Left lung (tissue), 10 donors: ENCODE measurements around the gene MPP2. TPM values are rescaled to one million over a fixed set of nuclear protein-coding genes. Genes with fewer than 3 reads are reported as not detected.

ENCODE experiments used
- ATAC-seq: fragments of 200-7000 bp; cut with Tn5 transposase; one replicate; pipeline ENCODE4 v1.9.1; 2020; ENCODE audit warnings: moderate library complexity
- DNase-seq, 4 donors: peaks; one replicate each; pipeline ENCODE4 v3.0.0-alpha.2; 2013 to 2020
- H3K27ac ChIP-seq, 2 donors: fragments of 200-600 bp; sonication (generic) in 1 of 2; one replicate each; pipeline versions ENCODE4 v1.5.0 to v1.8.0; 2020 to 2021
- H3K27me3 ChIP-seq, 2 donors: fragments of 200-600 bp; sonication (generic) in 1 of 2; one replicate each; pipeline versions ENCODE4 v1.5.0 to v1.8.0; 2020 to 2021
- H3K36me3 ChIP-seq, 2 donors: fragments of 200-600 bp; sonication (generic) in 1 of 2; one replicate each; pipeline versions ENCODE4 v1.5.0 to v1.8.0; 2020 to 2021
- H3K4me1 ChIP-seq, 2 donors: fragments of 200-600 bp; one replicate each; pipeline ENCODE4 v1.8.0; 2021
- H3K4me3 ChIP-seq, 2 donors: fragments of 200-600 bp; sonication (generic) in 1 of 2; one replicate each; pipeline versions ENCODE4 v1.5.0 to v1.8.0; 2020 to 2021; ENCODE audit warnings: mild to moderate bottlenecking in 1 of 2
- H3K9me3 ChIP-seq, 2 donors: fragments of 200-600 bp; sonication (generic) in 1 of 2; one replicate each; pipeline versions ENCODE4 v1.5.0 to v1.8.0; 2020 to 2021
- intact Hi-C, 2 donors: fragments of 100-400 bp; cut with DNase I; formaldehyde crosslinking; loops; one replicate each; pipeline versions ENCODE4 v1.11.2 to v1.14.2; 2022
- polyA plus RNA-seq, 6 donors: library from polyadenylated mRNA; unstranded; fragments of 120-200 nt; gene quantifications; one replicate each; pipeline ENCODE4 v1.2.1, GENCODE V29; 2013; ENCODE audit not compliant: insufficient read length in 6 of 6
- total RNA-seq, 2 donors: library from RNA; stranded (reverse); fragmentation: NEBNext Ultra II Directional; extraction: Animal tissue kit (Norgen Biotek cat#: 25700); gene quantifications; one replicate each; pipeline ENCODE4 v1.2.1, GENCODE V29; 2021
- TF ChIP-seq, protein P1 (sequence below), 2 donors: fragments of 200-600 bp; sonication (generic) in 1 of 2; IDR thresholded peaks; one replicate each; pipeline versions ENCODE4 v1.5.0 to v1.8.0; 2021; ENCODE audit warnings: antibody characterized with exemption in 2 of 2
- donor health status: DM: no; HTN: yes; CAD: no.
- donor health status: DM: no; HTN: no; CAD: no.

Gene MPP2
- total and polyA plus RNA-seq, 8 donors, result 1.5 to 4.9 (median 4.5) TPM

DNA sequence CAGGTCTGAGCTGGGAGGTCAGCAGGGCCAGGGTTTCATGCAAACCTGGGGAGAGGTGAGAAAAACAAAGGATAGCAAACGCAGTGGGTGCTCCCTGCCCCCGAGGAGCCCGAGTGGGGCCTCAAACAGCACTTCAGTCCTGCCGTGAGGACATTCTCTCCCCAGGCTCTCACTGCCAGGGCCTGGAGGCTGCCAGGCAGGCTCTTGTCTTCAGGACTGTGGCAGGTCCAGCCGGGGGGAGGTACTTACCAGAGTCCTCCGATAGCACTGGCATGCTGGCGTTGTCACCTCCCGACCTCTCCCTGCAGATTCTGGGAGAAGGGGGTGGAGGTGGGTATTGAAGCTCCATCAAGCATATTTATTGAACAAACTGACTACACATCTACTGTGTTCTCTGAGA, 75.7 kb downstream of the MPP2 start:
- Histone ChIP-seq H3K4me3 (peak overlapping the region in 1 of 2 donors; percentile 66), H3K36me3 (peaks cover 0 to 29% of the 10 kb centered on the region in 2 donors), H3K4me1 (peaks cover 12 to 28% of the 10 kb centered on the region in 2 donors), H3K27me3 (peaks cover 0 to 37% of the 10 kb centered on the region in 2 donors), H3K9me3 (no peaks in the 10 kb centered on the region), H3K27ac (no peak overlapping the region)
- intact Hi-C loops, result loop anchor here in 1 of 2 donors (10.0 kb wide), 1 partner anchor 47 kb away; the partner anchor contains the start of gene CFAP97D1
- DNase-seq (peak in 3 of 4 donors; percentile 11 to 83 (median 76)), ATAC-seq (peak; percentile 71)
- TF ChIP-seq, protein P1, sequence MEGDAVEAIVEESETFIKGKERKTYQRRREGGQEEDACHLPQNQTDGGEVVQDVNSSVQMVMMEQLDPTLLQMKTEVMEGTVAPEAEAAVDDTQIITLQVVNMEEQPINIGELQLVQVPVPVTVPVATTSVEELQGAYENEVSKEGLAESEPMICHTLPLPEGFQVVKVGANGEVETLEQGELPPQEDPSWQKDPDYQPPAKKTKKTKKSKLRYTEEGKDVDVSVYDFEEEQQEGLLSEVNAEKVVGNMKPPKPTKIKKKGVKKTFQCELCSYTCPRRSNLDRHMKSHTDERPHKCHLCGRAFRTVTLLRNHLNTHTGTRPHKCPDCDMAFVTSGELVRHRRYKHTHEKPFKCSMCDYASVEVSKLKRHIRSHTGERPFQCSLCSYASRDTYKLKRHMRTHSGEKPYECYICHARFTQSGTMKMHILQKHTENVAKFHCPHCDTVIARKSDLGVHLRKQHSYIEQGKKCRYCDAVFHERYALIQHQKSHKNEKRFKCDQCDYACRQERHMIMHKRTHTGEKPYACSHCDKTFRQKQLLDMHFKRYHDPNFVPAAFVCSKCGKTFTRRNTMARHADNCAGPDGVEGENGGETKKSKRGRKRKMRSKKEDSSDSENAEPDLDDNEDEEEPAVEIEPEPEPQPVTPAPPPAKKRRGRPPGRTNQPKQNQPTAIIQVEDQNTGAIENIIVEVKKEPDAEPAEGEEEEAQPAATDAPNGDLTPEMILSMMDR (IDR thresholded peaks at IDR 0.05), result no peak

DNA sequence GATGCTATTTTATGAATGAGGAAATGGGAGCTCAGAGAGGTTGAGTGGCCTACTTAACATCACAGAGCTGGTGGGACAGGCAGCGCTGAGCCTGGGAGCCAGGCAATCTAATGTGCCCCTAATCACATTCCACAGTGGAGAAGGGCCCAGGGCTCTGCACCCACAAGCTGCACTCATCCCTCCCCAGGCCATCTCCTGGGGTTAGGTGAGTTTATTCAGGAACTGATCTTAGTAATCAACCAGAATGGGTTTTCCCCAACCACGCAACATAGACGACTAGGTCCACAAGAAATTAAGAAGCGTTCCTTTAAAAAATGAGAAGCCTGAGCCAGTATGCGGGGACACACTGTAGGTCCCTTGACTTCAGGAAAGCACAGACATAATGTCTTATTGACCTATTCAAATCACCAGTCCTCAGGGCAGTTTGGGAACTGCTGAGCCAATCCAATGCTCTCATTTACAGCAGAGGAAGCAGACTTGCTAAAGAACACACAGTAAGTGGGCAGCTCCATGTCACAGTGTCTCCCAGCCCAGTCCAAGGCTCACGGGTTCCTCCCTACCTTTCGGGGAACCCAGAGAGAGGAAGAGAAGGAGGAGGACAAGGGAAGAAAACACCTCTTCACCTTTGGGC, 76.7 kb downstream of the MPP2 start:
- Histone ChIP-seq H3K9me3 (no peaks in the 10 kb centered on the region), H3K4me3 (no peak overlapping the region), H3K27me3 (peaks cover 0 to 37% of the 10 kb centered on the region in 2 donors), H3K4me1 (peaks cover 12 to 28% of the 10 kb centered on the region in 2 donors), H3K36me3 (peaks cover 0 to 39% of the 10 kb centered on the region in 2 donors), H3K27ac (no peak overlapping the region)
- TF ChIP-seq, protein P1 (IDR thresholded peaks at IDR 0.05), result no peak
- ATAC-seq, result no peak
- intact Hi-C loops, result loop anchor here in 1 of 2 donors (10.0 kb wide), 1 partner anchor 46 kb away; the partner anchor contains the start of gene CFAP97D1
- DNase-seq, result no peak

DNA sequence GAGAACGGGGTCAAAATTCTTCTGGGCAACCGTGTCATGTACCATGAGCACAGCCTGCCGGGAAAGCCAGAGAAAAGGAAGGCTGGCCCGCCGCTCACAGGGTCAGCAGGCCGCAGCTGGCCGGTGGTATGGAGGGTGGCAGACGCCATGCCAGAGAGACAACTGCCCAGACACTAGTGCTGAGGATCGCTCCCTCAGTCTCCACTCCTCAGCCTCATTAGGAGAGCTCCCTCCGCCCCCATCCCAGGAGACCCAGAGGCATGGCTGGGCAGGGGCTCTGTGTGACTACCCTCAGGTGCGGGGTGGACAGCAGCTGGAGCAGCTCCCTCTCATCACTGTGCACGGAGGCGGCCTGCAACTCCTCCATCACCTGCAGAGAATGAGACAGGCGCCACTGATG, 77.6 kb downstream of the MPP2 start:
- TF ChIP-seq, protein P1 (IDR thresholded peaks at IDR 0.05), result no peak
- H3K27me3 ChIP-seq, result peaks cover 0 to 37% of the 10 kb centered on the region in 2 donors
- ATAC-seq (no peak), DNase-seq (no peak)
- H3K4me1 ChIP-seq, result peaks cover 12 to 28% of the 10 kb centered on the region in 2 donors
- H3K36me3 ChIP-seq, result peaks cover 0 to 48% of the 10 kb centered on the region in 2 donors
- H3K9me3 ChIP-seq, result no peaks in the 10 kb centered on the region
- intact Hi-C loops, result loop anchor here in 1 of 2 donors (10.0 kb wide), 1 partner anchor 45 kb away; the partner anchor contains the start of gene CFAP97D1
- H3K4me3 ChIP-seq, result no peak overlapping the region
- no peak overlapping the region for H3K27ac ChIP-seq

DNA sequence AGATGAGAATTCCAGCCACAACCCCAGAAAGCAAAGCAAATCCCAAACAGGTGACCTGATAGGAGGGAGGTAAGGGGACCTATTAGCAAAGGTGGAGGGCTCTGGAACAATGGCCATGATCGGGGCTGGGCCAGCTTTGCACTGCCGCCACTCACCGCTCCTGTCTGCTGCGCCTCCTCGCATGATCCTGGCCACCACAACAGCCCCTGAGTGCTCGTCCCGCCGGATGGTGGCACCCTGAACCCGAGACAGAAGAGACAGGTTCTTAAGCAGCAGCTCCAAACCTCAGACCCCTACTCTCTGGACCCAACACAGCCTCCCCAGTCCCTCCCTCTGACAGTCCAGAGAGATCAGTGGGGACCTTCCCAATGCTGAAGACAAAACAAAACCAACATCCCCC, 79.7 kb downstream of the MPP2 start:
- Histone ChIP-seq H3K27ac (no peak overlapping the region), H3K9me3 (no peaks in the 10 kb centered on the region), H3K4me3 (no peak overlapping the region), H3K36me3 (peaks cover 0 to 49% of the 10 kb centered on the region in 2 donors), H3K4me1 (peaks cover 7 to 27% of the 10 kb centered on the region in 2 donors), H3K27me3 (peaks cover 0 to 16% of the 10 kb centered on the region in 2 donors)
- ATAC-seq (no peak), DNase-seq (no peak)
- intact Hi-C loops, result no loop called here
- TF ChIP-seq, protein P1 (IDR thresholded peaks at IDR 0.05), result no peak

DNA sequence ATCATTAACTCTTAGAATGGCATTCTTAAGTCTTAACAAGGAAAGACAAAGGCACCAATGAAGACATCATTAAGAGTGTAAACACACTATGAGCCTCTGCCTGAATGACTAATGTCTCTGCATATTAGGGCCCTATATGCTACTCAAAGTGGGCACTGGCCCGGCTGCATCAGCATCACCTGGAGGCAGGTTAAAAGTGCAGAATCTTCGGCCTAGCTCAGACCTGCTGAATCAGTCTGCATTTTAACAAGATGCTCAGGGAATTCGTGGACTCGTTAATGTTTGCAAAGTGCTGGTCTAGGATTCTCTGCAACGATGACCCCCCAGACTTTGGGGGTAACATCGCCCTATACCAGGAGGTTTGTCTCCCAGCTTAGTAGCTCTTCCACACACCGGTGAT, 81.1 kb downstream of the MPP2 start:
- ATAC-seq (no peak), DNase-seq (no peak)
- Histone ChIP-seq H3K36me3 (peaks cover 0 to 49% of the 10 kb centered on the region in 2 donors), H3K27me3 (peaks cover 0 to 2% of the 10 kb centered on the region in 2 donors), H3K9me3 (no peaks in the 10 kb centered on the region), H3K4me3 (no peak overlapping the region), H3K4me1 (peaks cover 0 to 13% of the 10 kb centered on the region in 2 donors), H3K27ac (no peak overlapping the region)
- TF ChIP-seq, protein P1 (IDR thresholded peaks at IDR 0.05), result no peak
- intact Hi-C loops, result no loop called here
